ENCODE data around the gene SYTL2. TPM values are rescaled to one million over a fixed set of nuclear protein-coding genes. Genes with fewer than 3 reads are reported as not detected.

SYTL2 gene
- total RNA-seq, 1 experiment from 2014 or later: 5.2 TPM

DNA sequence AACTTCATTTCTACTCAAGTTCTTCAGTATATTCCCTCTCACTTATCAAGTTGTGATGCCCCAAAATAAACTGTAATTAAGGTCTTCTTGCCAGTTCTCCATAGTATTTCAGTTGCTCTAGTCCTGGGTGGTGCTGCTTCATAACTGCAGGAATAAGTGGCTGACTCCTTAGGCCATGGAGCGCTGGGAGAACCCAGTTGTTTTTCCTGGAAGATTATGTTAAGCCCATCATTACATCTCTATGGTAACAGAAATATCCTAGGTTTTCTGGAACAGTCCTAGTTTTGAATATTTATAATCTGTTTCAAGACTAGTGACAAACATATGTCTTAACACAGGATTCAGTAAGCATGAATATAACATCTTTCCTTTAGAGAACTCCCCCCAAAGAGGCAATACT, 7.6 kb downstream of the SYTL2 start:
- Mint-ChIP-seq H3K27ac (no peak overlapping the region; a peak in 1 of 7 replicates), H3K9me3 (no peaks in the 10 kb centered on the region)

More for the DNA sequence above, 7.6 kb downstream of the SYTL2 start:
- Histone ChIP-seq H2AFZ (ENCODE audit: low read length) (no peak overlapping the region), H3K27me3 (ENCODE audit: insufficient read depth, low read length) (no peaks in the 10 kb centered on the region), H4K8ac (replicated peaks; ENCODE audit: insufficient read length, low read depth, low read length) (no peak overlapping the region), H3K79me1 (ENCODE audit: insufficient read depth, low read depth, low read length, poor library complexity, severe bottlenecking) (no peaks in the 10 kb centered on the region), H3K23me2 (ENCODE audit: insufficient read length, low read depth, low read length, poor library complexity, severe bottlenecking) (no peaks in the 10 kb centered on the region), H3K27ac (ENCODE audit: insufficient read length, low read depth, low read length) (no peak overlapping the region), H2BK12ac (ENCODE audit: insufficient read length, low read depth, low read length) (no peak overlapping the region), H2BK5ac (ENCODE audit: insufficient read length, low read length) (no peak overlapping the region), H2AK5ac (ENCODE audit: insufficient read length, low read length) (no peak overlapping the region), H3T11ph (ENCODE audit: low read length) (no peak overlapping the region), H4K91ac (ENCODE audit: insufficient read length, low read depth, low read length) (no peak overlapping the region), H3K56ac (ENCODE audit: insufficient read length, low read depth, low read length) (no peak overlapping the region), H2BK15ac (ENCODE audit: low read depth, low read length) (no peak overlapping the region), H3K4me2 (ENCODE audit: insufficient read depth, insufficient read length, low read length) (no peak overlapping the region), H4K20me1 (ENCODE audit: control insufficient read depth, insufficient read depth, insufficient read length) (no peaks in the 10 kb centered on the region), H3K14ac (ENCODE audit: insufficient read depth, low read length) (no peak overlapping the region), H3K4me1 (ENCODE audit: insufficient read depth, low read length) (peaks cover 2% of the 10 kb centered on the region; the same call in 1 of the 2 replicates), H2BK120ac (ENCODE audit: low read depth, low read length, poor library complexity, severe bottlenecking) (no peak overlapping the region), H3K79me2 (ENCODE audit: insufficient read depth, low read length) (no peaks in the 10 kb centered on the region; the same call in 1 of the 2 replicates), H3K9me3 (ENCODE audit: control insufficient read depth, low read depth, low read length) (no peaks in the 10 kb centered on the region), H3K18ac (ENCODE audit: insufficient read length, low read depth, low read length) (no peak overlapping the region), H3K4ac (ENCODE audit: low read depth, low read length) (no peak overlapping the region), H4K5ac (ENCODE audit: insufficient read length, low read depth, low read length) (no peak overlapping the region), H3K9ac (ENCODE audit: extremely low read depth, insufficient read length, low read length) (no peak overlapping the region), H3K23ac (ENCODE audit: insufficient read length, low read depth, low read length) (no peak overlapping the region), H2BK20ac (ENCODE audit: low read depth, low read length, poor library complexity, severe bottlenecking) (no peak overlapping the region)
- Mint-ChIP-seq H3K4me3 (no peak overlapping the region), H3K27me3 (ENCODE audit: low read depth) (peaks cover 2% of the 10 kb centered on the region; the same call in 1 of the 2 replicates), H3K36me3 (ENCODE audit: insufficient read depth in 1 of 3, low read depth in 3 of 3) (no peaks in the 10 kb centered on the region), H3K4me1 (0 out of 4 replicates have a peak, but pooled peaks cover 2 to 4% of the 10 kb centered on the region in 2 experiments)
- DNase-seq: no peak
- TF ChIP-seq, protein P1, sequence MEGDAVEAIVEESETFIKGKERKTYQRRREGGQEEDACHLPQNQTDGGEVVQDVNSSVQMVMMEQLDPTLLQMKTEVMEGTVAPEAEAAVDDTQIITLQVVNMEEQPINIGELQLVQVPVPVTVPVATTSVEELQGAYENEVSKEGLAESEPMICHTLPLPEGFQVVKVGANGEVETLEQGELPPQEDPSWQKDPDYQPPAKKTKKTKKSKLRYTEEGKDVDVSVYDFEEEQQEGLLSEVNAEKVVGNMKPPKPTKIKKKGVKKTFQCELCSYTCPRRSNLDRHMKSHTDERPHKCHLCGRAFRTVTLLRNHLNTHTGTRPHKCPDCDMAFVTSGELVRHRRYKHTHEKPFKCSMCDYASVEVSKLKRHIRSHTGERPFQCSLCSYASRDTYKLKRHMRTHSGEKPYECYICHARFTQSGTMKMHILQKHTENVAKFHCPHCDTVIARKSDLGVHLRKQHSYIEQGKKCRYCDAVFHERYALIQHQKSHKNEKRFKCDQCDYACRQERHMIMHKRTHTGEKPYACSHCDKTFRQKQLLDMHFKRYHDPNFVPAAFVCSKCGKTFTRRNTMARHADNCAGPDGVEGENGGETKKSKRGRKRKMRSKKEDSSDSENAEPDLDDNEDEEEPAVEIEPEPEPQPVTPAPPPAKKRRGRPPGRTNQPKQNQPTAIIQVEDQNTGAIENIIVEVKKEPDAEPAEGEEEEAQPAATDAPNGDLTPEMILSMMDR (conservative IDR thresholded peaks at IDR 0.05): no peak
- no CpG with 5 or more reads among the region's 1 CpG for WGBS (ENCODE audit: extremely low coverage, insufficient read length, low lambda C conversion rate)
